ENCODE data around the gene STAT4.
"Not testable (repeated sequence)": the region's sequence is repeated elsewhere in the genome, so short reads cannot be mapped to it uniquely, and the experiment has no call there.

The STAT4 gene

GRCh38 chr2:191012845-191013681 lies 137.7 kb downstream of the STAT4 start:
- no peak for DNase-seq

DNA sequence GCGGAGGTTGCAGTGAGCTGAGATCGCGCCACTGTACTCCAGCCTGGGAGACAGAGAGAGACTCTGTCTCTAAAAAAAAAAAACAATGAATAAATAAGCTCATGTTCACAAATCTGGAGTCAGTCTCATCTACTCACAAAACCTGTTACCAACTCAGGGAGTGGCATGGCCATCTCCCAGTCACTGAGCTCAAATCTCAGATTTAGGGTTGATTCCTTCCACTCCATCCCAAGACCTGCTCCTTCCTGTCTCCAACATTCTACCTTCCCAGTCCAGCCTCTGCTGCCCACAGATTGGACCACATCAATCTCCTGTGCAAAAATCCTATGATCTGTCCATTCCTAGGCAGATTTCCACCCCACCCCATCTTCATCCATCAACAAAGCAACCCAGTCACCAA lies 138.4 kb downstream of the STAT4 start:
- DNase-seq = no peak

- no peak for DNase-seq
Observed at GRCh38 chr2:191010887-191011885, 139.6 kb downstream of the STAT4 start.

- no peak for DNase-seq
Observed at GRCh38 chr2:191009541-191010374, 141.0 kb downstream of the STAT4 start.

GRCh38 chr2:191008286-191008685 lies 142.5 kb downstream of the STAT4 start:
- no peak for DNase-seq

GRCh38 chr2:191006997-191007783 lies 143.6 kb downstream of the STAT4 start:
- DNase-seq = no peak

- DNase-seq = no peak
Observed at GRCh38 chr2:191006297-191006696, 144.5 kb downstream of the STAT4 start.

GRCh38 chr2:191003405-191004309 lies 147.1 kb downstream of the STAT4 start:
- no peak for DNase-seq

DNA sequence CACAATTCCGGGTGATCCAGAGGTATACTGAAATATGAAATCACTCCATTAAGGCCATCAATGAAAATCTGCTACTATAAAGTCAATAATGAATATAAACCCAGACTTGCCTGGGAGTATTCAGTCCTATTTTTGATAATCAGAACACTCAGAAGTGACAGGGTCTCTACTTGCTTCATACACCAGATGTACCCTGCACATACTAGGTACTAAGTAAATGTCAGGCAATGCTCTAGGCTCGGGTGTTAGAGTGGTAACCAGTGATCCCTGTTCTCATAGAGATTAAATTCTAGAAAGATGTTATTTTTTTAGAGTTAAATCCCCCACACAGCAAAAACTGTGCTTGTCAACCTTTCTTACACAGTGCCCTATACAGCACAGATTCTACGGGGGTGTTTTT lies 149.2 kb downstream of the STAT4 start:
- DNase-seq = no peak

GRCh38 chr2:191001032-191001431 lies 149.8 kb downstream of the STAT4 start:
- DNase-seq = no peak

- no peak for DNase-seq
Observed at GRCh38 chr2:190999949-191000665, 150.7 kb downstream of the STAT4 start.

- DNase-seq = no peak
Observed at GRCh38 chr2:190999058-190999457, 151.7 kb downstream of the STAT4 start.

- DNase-seq = no peak
Observed at GRCh38 chr2:190997526-190998113, 153.2 kb downstream of the STAT4 start.

GRCh38 chr2:190996947-190997346 lies 153.8 kb downstream of the STAT4 start:
- no peak for DNase-seq

GRCh38 chr2:190996338-190996946 lies 154.4 kb downstream of the STAT4 start:
- DNase-seq = no peak

DNA sequence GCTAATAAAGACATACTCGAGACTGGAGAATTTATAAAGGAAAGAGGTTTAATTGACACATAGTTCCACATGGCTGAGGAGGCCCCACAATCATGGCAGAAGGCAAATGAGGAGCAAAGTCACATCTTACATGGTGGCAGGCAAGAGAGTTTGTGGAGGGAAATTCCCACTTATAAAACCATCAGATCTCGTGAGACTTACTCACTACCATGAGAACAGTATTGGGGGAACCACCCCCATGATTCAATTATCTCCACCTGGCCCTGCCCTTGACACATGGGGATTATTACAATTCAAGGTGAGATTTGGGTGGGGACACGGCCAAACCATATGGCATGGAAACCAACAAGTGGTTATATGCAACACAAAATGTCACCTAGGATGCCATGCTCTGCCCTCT lies 155.5 kb downstream of the STAT4 start:
- not testable (repeated sequence) for DNase-seq

DNA sequence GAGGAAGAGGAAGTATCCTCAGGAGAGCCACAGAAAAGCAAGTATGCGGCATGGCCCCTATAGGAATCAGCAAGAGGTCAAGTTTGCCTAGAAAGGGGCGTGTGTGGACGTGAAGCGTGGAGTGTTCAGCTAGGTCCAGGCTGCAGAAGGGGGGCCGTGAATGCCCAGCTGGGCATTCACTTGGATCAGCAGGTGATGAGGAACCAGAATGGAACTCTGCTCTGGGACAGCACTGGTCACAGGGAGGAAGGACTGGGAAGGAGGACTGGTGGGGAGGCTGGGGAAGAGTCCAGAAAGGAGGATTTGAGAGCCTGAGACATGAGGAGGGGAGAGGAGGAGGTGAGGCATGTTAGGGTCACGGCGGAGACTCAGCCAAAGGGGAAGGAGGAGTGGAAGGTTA lies 156.6 kb downstream of the STAT4 start:
- DNase-seq = no peak

- DNase-seq = no peak
Observed at GRCh38 chr2:190993292-190993643, 157.5 kb downstream of the STAT4 start.

- no peak for DNase-seq
Observed at GRCh38 chr2:190990132-190990531, 160.7 kb downstream of the STAT4 start.

All from activated CD4-positive, alpha-beta T cell treated with anti-CD3 and anti-CD28 coated beads for 1 hour (primary cell).